ENCODE results near the gene CUBN. TPM values are rescaled to one million over a fixed set of nuclear protein-coding genes. Genes with fewer than 3 reads are reported as not detected.

The CUBN gene
- total and polyA plus RNA-seq, 10 of the 15 experiments (the other 5 are each of a cell fraction or from before 2014, with no cell fraction given) = under 0.01 to 0.14 (median 0.02) TPM; not detected in 6

GRCh38 chr10:16965740-16966447, 163.7 kb downstream of the CUBN start:
- Histone ChIP-seq H3K4me1 (ENCODE audit: control insufficient read depth, insufficient read depth, low read length) (no peaks in the 10 kb centered on the region), H3K4me3 (no peak overlapping the region), H4K20me1 (ENCODE audit: control insufficient read depth, insufficient read depth) (no peaks in the 10 kb centered on the region), H3K4me2 (ENCODE audit: control insufficient read depth, insufficient read depth) (no peak overlapping the region), H3K79me2 (ENCODE audit: control insufficient read depth, insufficient read depth, low read length) (no peaks in the 10 kb centered on the region), H3K36me3 (ENCODE audit: control insufficient read depth in 2 of 2, insufficient read depth in 2 of 2, low read length in 1 of 2) (no peaks in the 10 kb centered on the region), H3K9me3 (replicated peaks; ENCODE audit: control insufficient read depth, insufficient read depth, low read length) (no peaks in the 10 kb centered on the region), H3K27me3 (replicated peaks in 1 of 2; ENCODE audit: control insufficient read depth in 2 of 2, insufficient read depth in 2 of 2, low read length in 1 of 2) (no peaks in the 10 kb centered on the region; a peak in 2 of 4 replicates), H2AFZ (ENCODE audit: control insufficient read depth, low read depth, low read length) (no peak overlapping the region), H3K9ac (ENCODE audit: control insufficient read depth, insufficient read depth, low read length) (no peak overlapping the region), H3K27ac (ENCODE audit: control insufficient read depth, insufficient read depth) (no peak overlapping the region)
- CTCF ChIA-PET = no interaction called here
- ATAC-seq (no peak), DNase-seq (ENCODE audit: low read depth, low spot score) (no peak), FAIRE-seq (no peak)
- RAD21 ChIA-PET (ENCODE audit: unreplicated experiment) = no interaction called here
- POLR2A ChIA-PET = interaction anchor here (0.5 kb wide), 1 partner anchor 898 kb away, joined by 8 read pairs; no protein-coding TSS in a partner anchor
- WGBS (ENCODE audit: insufficient coverage, insufficient replicate concordance, low lambda C conversion rate, missing lambda C conversion rate) = 28% methylated on average over 8 of the region's 8 CpGs
- SMC1A ChIA-PET (ENCODE audit: uncharacterized antibody, unreplicated experiment) = no interaction called here
- in situ Hi-C loops (cut with MboI) = no loop called here
- intact Hi-C loops (cut with micrococcal nuclease; ENCODE audit: unreplicated experiment) = no loop called here
- BruUV-seq (replicated peaks) = no TSS peak
- TF ChIP-seq, protein P1, sequence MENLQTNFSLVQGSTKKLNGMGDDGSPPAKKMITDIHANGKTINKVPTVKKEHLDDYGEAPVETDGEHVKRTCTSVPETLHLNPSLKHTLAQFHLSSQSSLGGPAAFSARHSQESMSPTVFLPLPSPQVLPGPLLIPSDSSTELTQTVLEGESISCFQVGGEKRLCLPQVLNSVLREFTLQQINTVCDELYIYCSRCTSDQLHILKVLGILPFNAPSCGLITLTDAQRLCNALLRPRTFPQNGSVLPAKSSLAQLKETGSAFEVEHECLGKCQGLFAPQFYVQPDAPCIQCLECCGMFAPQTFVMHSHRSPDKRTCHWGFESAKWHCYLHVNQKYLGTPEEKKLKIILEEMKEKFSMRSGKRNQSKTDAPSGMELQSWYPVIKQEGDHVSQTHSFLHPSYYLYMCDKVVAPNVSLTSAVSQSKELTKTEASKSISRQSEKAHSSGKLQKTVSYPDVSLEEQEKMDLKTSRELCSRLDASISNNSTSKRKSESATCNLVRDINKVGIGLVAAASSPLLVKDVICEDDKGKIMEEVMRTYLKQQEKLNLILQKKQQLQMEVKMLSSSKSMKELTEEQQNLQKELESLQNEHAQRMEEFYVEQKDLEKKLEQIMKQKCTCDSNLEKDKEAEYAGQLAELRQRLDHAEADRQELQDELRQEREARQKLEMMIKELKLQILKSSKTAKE (IDR thresholded peaks at IDR 0.05; ENCODE audit: low read depth, poor library complexity, severe bottlenecking) = no peak
- TF ChIP-seq BHLHE40 (IDR thresholded peaks at IDR 0.05; ENCODE audit: borderline replicate concordance in 1 of 2, low read depth in 2 of 2, low read length in 1 of 2) (no peak), WRNIP1 (IDR thresholded peaks at IDR 0.05; ENCODE audit: borderline replicate concordance, low read depth, low read length) (no peak), HDAC2 (IDR thresholded peaks at IDR 0.05) (no peak), ZNF24 (IDR thresholded peaks at IDR 0.05) (no peak), SREBF2 (IDR thresholded peaks at IDR 0.05; ENCODE audit: low read length) (no peak), ZBTB40 (IDR thresholded peaks at IDR 0.05; ENCODE audit: borderline replicate concordance) (no peak), BRCA1 (IDR thresholded peaks at IDR 0.05; ENCODE audit: low read depth, low read length) (no peak), MTA2 (IDR thresholded peaks at IDR 0.05; ENCODE audit: low read depth) (no peak), BACH1 (IDR thresholded peaks at IDR 0.05; ENCODE audit: borderline replicate concordance) (no peak), PAX5 (IDR thresholded peaks at IDR 0.05; ENCODE audit: borderline replicate concordance, low read depth, low read length) (no peak), POLR2AphosphoS2 (IDR thresholded peaks at IDR 0.05; ENCODE audit: low read depth, low read length) (no peak)
- TF ChIP-seq, protein P2, sequence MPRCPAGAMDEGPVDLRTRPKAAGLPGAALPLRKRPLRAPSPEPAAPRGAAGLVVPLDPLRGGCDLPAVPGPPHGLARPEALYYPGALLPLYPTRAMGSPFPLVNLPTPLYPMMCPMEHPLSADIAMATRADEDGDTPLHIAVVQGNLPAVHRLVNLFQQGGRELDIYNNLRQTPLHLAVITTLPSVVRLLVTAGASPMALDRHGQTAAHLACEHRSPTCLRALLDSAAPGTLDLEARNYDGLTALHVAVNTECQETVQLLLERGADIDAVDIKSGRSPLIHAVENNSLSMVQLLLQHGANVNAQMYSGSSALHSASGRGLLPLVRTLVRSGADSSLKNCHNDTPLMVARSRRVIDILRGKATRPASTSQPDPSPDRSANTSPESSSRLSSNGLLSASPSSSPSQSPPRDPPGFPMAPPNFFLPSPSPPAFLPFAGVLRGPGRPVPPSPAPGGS (IDR thresholded peaks at IDR 0.05; ENCODE audit: borderline replicate concordance, insufficient read depth, low read depth, low read length, poor library complexity, severe bottlenecking) = no peak

All from GM12878 (cell line).